ENCODE measurements around the gene CFAP47.
"Not testable (repeated sequence)": the region's sequence is repeated elsewhere in the genome, so short reads cannot be mapped to it uniquely, and the experiment has no call there.

The CFAP47 gene, protein sequence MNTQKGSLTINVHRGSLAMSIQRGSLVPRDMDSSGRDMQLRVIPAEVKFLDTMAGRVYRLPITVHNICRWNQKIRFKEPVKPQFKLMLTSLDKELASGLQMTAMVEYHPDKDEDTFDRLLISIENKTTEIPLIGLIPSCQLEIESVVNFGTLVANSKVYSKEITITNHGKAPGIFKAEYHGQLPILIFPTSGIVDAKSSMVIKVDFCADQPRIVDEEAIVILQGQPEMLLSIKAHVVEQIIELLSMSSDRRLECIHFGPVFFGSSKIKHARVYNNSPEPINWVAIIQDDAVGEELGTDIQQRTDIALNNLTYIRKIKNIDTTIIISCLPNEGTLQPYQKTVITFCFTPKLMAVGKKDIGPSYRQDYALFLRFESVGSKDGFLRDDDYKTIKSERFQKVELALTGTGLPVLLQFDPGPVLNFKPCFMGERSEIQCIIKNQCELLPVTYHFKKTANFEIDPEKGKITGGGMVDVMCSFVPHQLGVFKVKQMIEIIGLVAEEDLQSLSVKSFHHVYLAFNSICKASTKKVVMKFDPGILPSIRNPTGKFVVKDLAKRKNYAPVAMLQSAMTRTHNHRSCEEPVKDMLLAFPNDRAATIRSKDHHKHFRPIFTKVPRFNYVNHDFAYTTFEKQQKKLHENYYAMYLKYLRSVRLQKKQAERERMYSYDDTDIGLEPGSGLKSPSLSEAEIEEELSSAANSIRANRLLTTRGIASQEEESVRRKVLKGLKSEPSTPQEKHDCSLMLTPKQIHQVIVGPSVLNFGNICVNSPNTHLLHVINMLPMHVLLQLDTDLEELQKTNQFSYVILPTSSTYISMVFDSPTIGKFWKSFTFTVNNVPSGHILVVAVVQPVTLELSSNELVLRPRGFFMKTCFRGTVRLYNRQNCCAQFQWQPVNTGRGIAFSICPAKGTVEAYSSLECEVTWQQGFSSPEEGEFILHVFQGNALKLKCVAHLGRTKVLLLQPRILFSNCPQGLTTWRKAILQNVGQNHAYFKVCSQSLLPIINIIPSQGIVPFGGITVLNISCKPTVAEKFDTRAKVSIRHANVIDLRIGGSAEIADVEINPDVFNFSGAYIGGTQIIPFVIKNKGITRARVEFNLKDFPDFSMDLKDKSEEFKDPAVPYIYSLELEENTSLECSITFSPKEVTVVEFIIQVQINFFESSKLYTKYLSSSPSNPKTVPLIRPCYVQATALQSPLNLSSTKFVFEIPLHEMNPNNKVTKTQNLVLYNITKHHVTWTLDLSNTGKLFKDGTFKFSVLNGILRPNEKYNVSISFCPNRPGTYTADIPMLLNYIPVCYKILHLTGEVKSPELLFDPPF (N-terminal part only)

GRCh38 chrX:35919536-35920309, at the start of gene CFAP47:
Gene CFAP47 (plus strand): TSS chrX:35919734. CDS start chrX:35919800, 66 bp downstream.
- Mint-ChIP-seq H3K27ac (no peak within 1 kb of the TSS), H3K4me3 (no peak within 1 kb of the TSS), H3K36me3 (no peaks in the 10 kb centered on the region), H3K4me1 (no peaks in the 10 kb centered on the region), H3K9me3 (no peaks in the 10 kb centered on the region), H3K27me3 (no peaks in the 10 kb centered on the region)

DNA sequence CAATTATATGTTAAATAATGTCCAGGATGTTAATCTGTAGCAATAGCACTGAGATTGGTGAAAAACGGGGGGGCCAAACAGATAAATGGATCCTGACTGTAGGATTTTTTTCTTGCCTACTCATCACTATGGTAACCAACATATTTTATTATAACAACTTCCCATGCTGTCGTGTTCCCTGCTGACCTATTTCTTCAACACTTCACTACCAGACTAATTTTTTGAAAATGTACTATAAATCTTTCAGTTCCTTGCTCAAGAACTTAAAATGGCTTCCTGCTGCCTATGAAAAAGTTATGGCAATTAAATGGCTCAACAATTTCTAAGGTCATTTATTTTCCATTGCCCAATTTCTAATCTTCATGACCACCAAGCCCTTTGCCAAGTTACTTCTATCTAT, 38.9 kb upstream of the CFAP47 start:
- Mint-ChIP-seq H3K27me3 (no peaks in the 10 kb centered on the region), H3K4me3 (no peak overlapping the region), H3K4me1 (no peaks in the 10 kb centered on the region), H3K9me3 (peaks cover 5% of the 10 kb centered on the region), H3K27ac (no peak overlapping the region), H3K36me3 (no peaks in the 10 kb centered on the region)

- H3K36me3 Mint-ChIP-seq: no peaks in the 10 kb centered on the region
- no peaks in the 10 kb centered on the region for H3K9me3 Mint-ChIP-seq
- no peaks in the 10 kb centered on the region for H3K27me3 Mint-ChIP-seq
- H3K27ac Mint-ChIP-seq: no peak overlapping the region
- no peak overlapping the region for H3K4me3 Mint-ChIP-seq
- no peaks in the 10 kb centered on the region for H3K4me1 Mint-ChIP-seq
These were observed 33.4 kb upstream of the CFAP47 start for GRCh38 chrX:35886135-35886534.

GRCh38 chrX:35890699-35891098, 28.8 kb upstream of the CFAP47 start:
- H3K27me3 Mint-ChIP-seq: no peaks in the 10 kb centered on the region
- H3K9me3 Mint-ChIP-seq: no peaks in the 10 kb centered on the region
- H3K4me3 Mint-ChIP-seq: no peak overlapping the region
- H3K4me1 Mint-ChIP-seq: no peaks in the 10 kb centered on the region
- H3K36me3 Mint-ChIP-seq: no peaks in the 10 kb centered on the region
- H3K27ac Mint-ChIP-seq: no peak overlapping the region

- H3K36me3 Mint-ChIP-seq, H3K27me3 Mint-ChIP-seq, H3K27ac Mint-ChIP-seq, H3K4me1 Mint-ChIP-seq, H3K4me3 Mint-ChIP-seq, H3K9me3 Mint-ChIP-seq: not testable (repeated sequence)
These were observed 67.3 kb downstream of the CFAP47 start for GRCh38 chrX:35986816-35987215.

- Mint-ChIP-seq H3K4me3 (no peak overlapping the region), H3K9me3 (no peaks in the 10 kb centered on the region), H3K27me3 (no peaks in the 10 kb centered on the region), H3K4me1 (no peaks in the 10 kb centered on the region), H3K27ac (no peak overlapping the region), H3K36me3 (no peaks in the 10 kb centered on the region)
These were observed 87.7 kb downstream of the CFAP47 start for GRCh38 chrX:36007207-36007606.

GRCh38 chrX:36019125-36019524, 99.6 kb downstream of the CFAP47 start:
- Mint-ChIP-seq H3K9me3 (no peaks in the 10 kb centered on the region), H3K27me3 (no peaks in the 10 kb centered on the region), H3K4me1 (no peaks in the 10 kb centered on the region), H3K4me3 (no peak overlapping the region), H3K36me3 (no peaks in the 10 kb centered on the region), H3K27ac (no peak overlapping the region)

- Mint-ChIP-seq H3K4me3 (no peak overlapping the region), H3K36me3 (no peaks in the 10 kb centered on the region), H3K27ac (no peak overlapping the region), H3K27me3 (no peaks in the 10 kb centered on the region), H3K9me3 (no peaks in the 10 kb centered on the region), H3K4me1 (no peaks in the 10 kb centered on the region)
These were observed 116.0 kb downstream of the CFAP47 start for GRCh38 chrX:36035550-36035949.

- no peaks in the 10 kb centered on the region for H3K9me3 Mint-ChIP-seq
- H3K27ac Mint-ChIP-seq: no peak overlapping the region
- H3K4me3 Mint-ChIP-seq: no peak overlapping the region
- H3K27me3 Mint-ChIP-seq: no peaks in the 10 kb centered on the region
- no peaks in the 10 kb centered on the region for H3K4me1 Mint-ChIP-seq
- no peaks in the 10 kb centered on the region for H3K36me3 Mint-ChIP-seq
These were observed 143.2 kb downstream of the CFAP47 start for GRCh38 chrX:36062778-36063177.

DNA sequence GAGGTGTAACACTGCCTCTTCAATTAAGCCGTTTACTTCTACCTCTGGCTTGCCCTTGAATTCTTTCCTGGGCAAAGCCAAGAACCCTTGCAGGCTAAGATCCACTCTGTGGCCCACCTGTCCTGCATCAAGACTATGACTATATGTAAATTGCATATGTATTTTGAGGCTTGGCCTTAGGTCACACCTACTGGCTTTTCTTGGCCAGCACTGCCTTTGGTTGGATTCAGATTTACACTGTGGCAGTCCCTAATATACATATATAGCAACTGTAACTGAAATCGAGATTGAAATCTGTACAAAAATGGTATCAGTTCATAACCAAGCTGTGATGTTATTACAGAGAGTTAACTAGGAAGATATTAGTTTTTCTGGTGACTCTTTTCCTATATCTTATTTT, 151.5 kb downstream of the CFAP47 start:
- no peaks in the 10 kb centered on the region for H3K36me3 Mint-ChIP-seq
- H3K4me1 Mint-ChIP-seq: no peaks in the 10 kb centered on the region
- H3K27me3 Mint-ChIP-seq: no peaks in the 10 kb centered on the region
- no peak overlapping the region for H3K27ac Mint-ChIP-seq
- no peak overlapping the region for H3K4me3 Mint-ChIP-seq
- H3K9me3 Mint-ChIP-seq: no peaks in the 10 kb centered on the region

DNA sequence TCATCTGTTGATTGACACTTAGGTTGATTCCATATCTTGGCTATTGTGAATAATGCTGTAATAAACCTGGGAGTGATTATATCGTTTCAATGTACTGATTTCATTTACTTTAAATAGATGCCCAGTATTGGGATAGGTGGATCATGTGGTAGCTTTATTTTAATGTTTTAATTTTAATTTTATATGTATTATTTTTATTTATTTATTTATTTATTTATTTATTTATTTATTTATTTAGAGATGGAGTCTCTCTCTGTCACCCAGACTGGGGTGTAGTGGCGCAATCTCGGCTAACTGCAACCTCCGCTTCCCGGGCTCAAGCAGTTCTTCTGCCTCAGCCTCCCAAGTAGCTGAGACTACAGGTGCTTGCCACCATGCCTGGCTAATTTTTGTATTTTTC, 155.5 kb downstream of the CFAP47 start:
- H3K27ac Mint-ChIP-seq, H3K36me3 Mint-ChIP-seq, H3K4me1 Mint-ChIP-seq, H3K9me3 Mint-ChIP-seq, H3K4me3 Mint-ChIP-seq, H3K27me3 Mint-ChIP-seq: not testable (repeated sequence)

DNA sequence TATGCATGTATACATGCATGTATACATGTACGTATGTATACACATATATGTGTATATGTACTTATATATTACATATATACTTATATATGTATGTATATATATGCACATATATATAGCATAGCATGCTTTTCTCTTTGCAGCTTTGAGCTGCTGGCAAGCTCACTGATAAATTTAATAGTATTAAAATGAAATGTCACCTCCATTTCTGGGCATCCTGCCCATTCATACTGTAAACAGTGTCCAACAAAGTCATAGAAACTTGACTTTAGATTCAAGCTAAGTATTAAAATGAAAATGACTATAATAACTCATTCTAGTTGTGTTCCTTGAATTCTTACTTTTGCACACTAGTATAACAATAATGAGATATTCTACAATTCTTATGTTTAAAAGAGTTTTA, 163.7 kb downstream of the CFAP47 start:
- H3K27me3 Mint-ChIP-seq: no peaks in the 10 kb centered on the region
- H3K27ac Mint-ChIP-seq: no peak overlapping the region
- no peak overlapping the region for H3K4me3 Mint-ChIP-seq
- no peaks in the 10 kb centered on the region for H3K36me3 Mint-ChIP-seq
- no peaks in the 10 kb centered on the region for H3K4me1 Mint-ChIP-seq
- H3K9me3 Mint-ChIP-seq: no peaks in the 10 kb centered on the region

DNA sequence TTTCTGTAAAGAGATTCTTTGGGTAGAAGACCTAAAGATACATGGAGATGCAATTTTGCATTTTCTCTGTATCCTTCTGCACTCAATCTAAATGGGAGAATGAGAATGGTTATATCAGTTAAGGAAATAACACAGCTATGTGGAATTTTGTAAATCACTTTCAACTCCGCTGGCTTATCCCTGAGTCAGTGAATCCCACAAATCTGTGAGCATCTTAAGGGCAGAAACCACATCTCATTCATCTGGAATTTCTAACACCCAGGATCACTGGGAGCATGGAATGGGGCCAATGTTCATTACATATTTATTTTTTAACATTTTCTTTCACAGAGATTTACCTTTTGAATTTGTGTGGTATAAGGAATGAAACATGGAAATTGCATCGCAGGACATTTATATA, 167.8 kb downstream of the CFAP47 start:
- Mint-ChIP-seq H3K27ac (no peak overlapping the region), H3K27me3 (no peaks in the 10 kb centered on the region), H3K9me3 (no peaks in the 10 kb centered on the region), H3K36me3 (no peaks in the 10 kb centered on the region), H3K4me1 (no peaks in the 10 kb centered on the region), H3K4me3 (no peak overlapping the region)

- H3K9me3 Mint-ChIP-seq, H3K27me3 Mint-ChIP-seq, H3K4me1 Mint-ChIP-seq, H3K27ac Mint-ChIP-seq, H3K4me3 Mint-ChIP-seq, H3K36me3 Mint-ChIP-seq: not testable (repeated sequence)
These were observed 169.4 kb downstream of the CFAP47 start for GRCh38 chrX:36088939-36089338.

- Mint-ChIP-seq H3K4me1 (no peaks in the 10 kb centered on the region), H3K27me3 (no peaks in the 10 kb centered on the region), H3K9me3 (peaks cover 4% of the 10 kb centered on the region), H3K36me3 (no peaks in the 10 kb centered on the region), H3K4me3 (no peak overlapping the region), H3K27ac (no peak overlapping the region)
These were observed 182.9 kb downstream of the CFAP47 start for GRCh38 chrX:36102425-36102824.

All from activated naive CD4-positive, alpha-beta T cell treated with anti-CD3 and anti-CD28 coated beads, Interleukin-2, amount 50 U/mL, for 24 hours (primary cell).